ENCODE measurements around the gene IGSF21.

GRCh38 chr1:18414872-18415447 lies 307.4 kb downstream of the IGSF21 start:
- TF ChIP-seq CTCF (conservative IDR thresholded peaks at IDR 0.05) (no peak), ZFX (IDR thresholded peaks at IDR 0.05) (no peak)
